Nephron (organoid): Measurements from ENCODE around the gene YEATS2.

Experiments
- H3K27ac Mint-ChIP-seq, 3 experiments: 2 replicates each; pipeline ENCODE4 v1.8.0; 2020; ENCODE audit warnings: mixed read lengths in 3 of 3, mild to moderate bottlenecking in 2 of 3, moderate library complexity in 1 of 3
- H3K27me3 Mint-ChIP-seq: 2 replicates; pipeline ENCODE4 v1.8.0; 2021; ENCODE audit warnings: low read depth, mild to moderate bottlenecking, moderate library complexity, mixed read lengths
- H3K36me3 Mint-ChIP-seq: 2 replicates; pipeline ENCODE4 v1.8.0; 2020; ENCODE audit warnings: low read depth, mixed read lengths
- H3K4me1 Mint-ChIP-seq: 2 replicates; pipeline ENCODE4 v1.8.0; 2020; ENCODE audit warnings: mixed read lengths
- H3K4me3 Mint-ChIP-seq, 3 experiments: 2 replicates each; pipeline ENCODE4 v1.8.0; 2020; ENCODE audit warnings: mild to moderate bottlenecking in 3 of 3, mixed read lengths in 3 of 3, moderate library complexity in 2 of 3
- H3K9me3 Mint-ChIP-seq: 2 replicates; pipeline ENCODE4 v1.8.0; 2020; ENCODE audit warnings: mixed read lengths
- TF ChIP-seq, protein P1 (sequence below), 3 experiments: fragments of 200-600 bp; sonication (generic); IDR thresholded peaks; one replicate each; pipeline ENCODE4 v1.5.0; 2021; ENCODE audit warnings: antibody characterized with exemption in 3 of 3; ENCODE audit not compliant: unreplicated experiment in 3 of 3

Gene YEATS2

DNA sequence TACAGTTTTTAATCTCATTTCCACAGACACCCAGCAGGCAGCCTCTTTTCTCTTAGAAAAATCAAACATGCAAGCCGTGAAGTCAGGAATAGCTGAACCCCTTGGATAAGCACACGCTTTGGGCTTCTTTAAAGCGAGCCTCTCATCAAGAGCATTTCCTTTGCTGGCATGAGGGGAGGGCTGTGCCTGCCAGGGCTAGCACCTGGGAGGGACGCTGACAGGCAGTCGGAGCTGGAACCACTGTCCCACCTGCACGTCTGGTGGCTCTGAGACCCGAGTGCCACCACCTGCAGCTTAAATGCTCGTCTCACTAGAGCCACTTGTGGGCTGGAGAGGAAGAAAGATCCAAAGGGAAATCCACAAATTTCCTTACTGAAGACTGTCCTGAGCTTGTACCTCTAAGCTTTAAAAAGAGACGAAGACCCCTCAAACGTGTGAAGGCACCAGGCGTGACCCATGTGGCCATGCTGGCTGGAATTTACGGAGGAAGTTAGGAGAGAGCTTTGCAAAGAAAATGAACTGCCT, 118.4 kb downstream of the YEATS2 start:
- TF ChIP-seq, protein P1, sequence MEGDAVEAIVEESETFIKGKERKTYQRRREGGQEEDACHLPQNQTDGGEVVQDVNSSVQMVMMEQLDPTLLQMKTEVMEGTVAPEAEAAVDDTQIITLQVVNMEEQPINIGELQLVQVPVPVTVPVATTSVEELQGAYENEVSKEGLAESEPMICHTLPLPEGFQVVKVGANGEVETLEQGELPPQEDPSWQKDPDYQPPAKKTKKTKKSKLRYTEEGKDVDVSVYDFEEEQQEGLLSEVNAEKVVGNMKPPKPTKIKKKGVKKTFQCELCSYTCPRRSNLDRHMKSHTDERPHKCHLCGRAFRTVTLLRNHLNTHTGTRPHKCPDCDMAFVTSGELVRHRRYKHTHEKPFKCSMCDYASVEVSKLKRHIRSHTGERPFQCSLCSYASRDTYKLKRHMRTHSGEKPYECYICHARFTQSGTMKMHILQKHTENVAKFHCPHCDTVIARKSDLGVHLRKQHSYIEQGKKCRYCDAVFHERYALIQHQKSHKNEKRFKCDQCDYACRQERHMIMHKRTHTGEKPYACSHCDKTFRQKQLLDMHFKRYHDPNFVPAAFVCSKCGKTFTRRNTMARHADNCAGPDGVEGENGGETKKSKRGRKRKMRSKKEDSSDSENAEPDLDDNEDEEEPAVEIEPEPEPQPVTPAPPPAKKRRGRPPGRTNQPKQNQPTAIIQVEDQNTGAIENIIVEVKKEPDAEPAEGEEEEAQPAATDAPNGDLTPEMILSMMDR (IDR thresholded peaks at IDR 0.05; ENCODE audit: unreplicated experiment in 3 of 3): no peak
- Mint-ChIP-seq H3K4me1 (no peaks in the 10 kb centered on the region), H3K4me3 (no peak overlapping the region), H3K9me3 (no peaks in the 10 kb centered on the region), H3K36me3 (peaks cover 30% of the 10 kb centered on the region), H3K27ac (no peak overlapping the region), H3K27me3 (no peaks in the 10 kb centered on the region)

DNA sequence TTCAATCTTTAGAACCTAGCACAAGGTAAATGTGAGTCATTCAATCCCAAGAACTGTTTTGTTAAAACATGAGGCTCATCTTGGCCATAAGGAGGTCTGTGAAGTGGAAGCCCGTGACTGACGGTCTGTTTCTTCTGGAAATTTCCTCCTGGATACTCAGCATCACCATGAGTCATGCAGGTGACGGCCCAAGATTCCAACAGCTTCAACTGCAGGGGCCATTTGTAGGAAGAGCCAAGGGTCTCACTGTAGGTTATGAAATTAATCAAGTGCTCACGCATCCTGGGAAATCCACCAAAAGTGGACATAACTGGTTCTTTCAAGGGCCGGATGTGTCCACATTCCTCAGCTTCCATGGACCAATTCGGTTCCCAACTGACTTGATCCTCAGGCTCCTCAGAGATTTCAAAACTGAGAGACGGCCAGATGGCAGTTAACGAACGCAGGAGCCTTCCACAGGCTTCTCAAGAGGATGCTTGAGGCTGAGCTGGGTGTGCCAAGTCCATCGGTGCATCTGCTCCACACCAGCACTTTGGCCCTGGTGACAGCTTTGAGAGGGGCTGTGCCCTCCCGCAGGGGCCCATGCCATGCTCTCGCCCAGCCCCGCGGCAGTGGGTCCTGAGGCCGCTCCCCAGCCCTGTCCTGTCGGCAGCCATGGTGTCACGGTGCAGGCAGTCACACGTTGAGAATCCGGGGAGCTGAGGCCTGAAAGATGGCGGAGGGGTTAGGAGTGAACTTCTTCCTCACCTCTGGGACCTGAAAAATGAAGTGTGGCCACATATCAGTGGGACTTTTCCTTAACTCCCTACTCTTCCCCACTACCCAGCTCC, 119.3 kb downstream of the YEATS2 start:
- no peak overlapping the region for H3K4me3 Mint-ChIP-seq
- H3K9me3 Mint-ChIP-seq: no peaks in the 10 kb centered on the region
- no peak overlapping the region for H3K27ac Mint-ChIP-seq
- no peaks in the 10 kb centered on the region for H3K27me3 Mint-ChIP-seq
- no peaks in the 10 kb centered on the region for H3K4me1 Mint-ChIP-seq
- TF ChIP-seq, protein P1 (IDR thresholded peaks at IDR 0.05; ENCODE audit: unreplicated experiment in 3 of 3): no peak
- peaks cover 22% of the 10 kb centered on the region for H3K36me3 Mint-ChIP-seq

DNA sequence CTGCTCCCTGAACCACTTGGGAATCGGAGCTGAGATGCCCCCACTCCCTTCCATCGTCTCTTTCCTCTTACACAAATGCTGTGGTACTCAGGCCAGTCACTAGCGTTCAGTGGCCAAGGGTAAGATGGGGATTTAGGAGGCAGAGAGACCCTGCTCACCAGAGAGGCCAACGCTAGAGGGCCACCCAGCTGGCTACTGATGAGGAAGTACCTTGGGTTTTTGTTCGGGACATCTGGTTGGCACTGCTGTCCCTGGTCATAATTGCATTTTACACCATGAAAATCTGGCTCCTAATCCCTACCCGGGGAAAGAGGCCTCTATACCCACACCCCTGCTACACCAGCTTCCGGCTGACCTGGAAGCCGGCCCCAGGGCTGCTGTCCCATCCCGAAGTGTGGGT, 120.0 kb downstream of the YEATS2 start:
- H3K27ac Mint-ChIP-seq: no peak overlapping the region
- no peak overlapping the region for H3K4me3 Mint-ChIP-seq
- H3K9me3 Mint-ChIP-seq: no peaks in the 10 kb centered on the region
- TF ChIP-seq, protein P1 (IDR thresholded peaks at IDR 0.05; ENCODE audit: unreplicated experiment in 3 of 3): no peak
- peaks cover 4% of the 10 kb centered on the region for H3K4me1 Mint-ChIP-seq
- H3K36me3 Mint-ChIP-seq: peaks cover 18% of the 10 kb centered on the region
- H3K27me3 Mint-ChIP-seq: peaks cover 3% of the 10 kb centered on the region

DNA sequence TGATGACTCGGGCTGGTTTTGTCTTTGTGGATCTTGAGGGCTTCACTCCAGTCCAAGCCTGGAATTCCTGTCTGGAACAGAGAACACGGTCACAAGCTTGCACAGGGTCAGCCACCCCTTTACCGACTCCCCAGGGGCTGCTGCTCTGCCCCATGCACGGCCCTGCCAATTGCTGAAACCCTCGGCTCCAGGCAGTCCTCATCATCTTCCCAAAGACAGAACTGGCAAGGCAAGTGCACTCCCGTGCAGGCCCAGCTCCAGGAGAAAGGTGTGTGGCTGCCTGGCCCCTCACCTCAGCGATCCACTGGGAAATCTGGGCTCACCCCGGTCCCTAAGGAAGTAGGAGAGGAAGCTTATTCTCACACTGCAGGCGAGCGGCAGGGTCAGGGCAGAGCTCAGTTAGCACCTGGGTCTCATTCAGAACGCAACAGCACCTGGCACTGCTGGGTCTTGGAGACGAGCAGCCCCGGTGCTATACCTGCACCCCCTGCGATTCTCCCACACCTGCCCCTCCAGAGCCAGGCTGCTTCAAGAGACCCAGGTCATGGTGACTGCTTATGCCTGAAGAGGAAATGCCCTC, 120.5 kb downstream of the YEATS2 start:
- TF ChIP-seq, protein P1 (IDR thresholded peaks at IDR 0.05; ENCODE audit: unreplicated experiment in 3 of 3): no peak
- Mint-ChIP-seq H3K36me3 (peaks cover 13% of the 10 kb centered on the region), H3K27ac (no peak overlapping the region), H3K4me3 (no peak overlapping the region), H3K9me3 (no peaks in the 10 kb centered on the region), H3K27me3 (peaks cover 3% of the 10 kb centered on the region), H3K4me1 (peaks cover 4% of the 10 kb centered on the region)

DNA sequence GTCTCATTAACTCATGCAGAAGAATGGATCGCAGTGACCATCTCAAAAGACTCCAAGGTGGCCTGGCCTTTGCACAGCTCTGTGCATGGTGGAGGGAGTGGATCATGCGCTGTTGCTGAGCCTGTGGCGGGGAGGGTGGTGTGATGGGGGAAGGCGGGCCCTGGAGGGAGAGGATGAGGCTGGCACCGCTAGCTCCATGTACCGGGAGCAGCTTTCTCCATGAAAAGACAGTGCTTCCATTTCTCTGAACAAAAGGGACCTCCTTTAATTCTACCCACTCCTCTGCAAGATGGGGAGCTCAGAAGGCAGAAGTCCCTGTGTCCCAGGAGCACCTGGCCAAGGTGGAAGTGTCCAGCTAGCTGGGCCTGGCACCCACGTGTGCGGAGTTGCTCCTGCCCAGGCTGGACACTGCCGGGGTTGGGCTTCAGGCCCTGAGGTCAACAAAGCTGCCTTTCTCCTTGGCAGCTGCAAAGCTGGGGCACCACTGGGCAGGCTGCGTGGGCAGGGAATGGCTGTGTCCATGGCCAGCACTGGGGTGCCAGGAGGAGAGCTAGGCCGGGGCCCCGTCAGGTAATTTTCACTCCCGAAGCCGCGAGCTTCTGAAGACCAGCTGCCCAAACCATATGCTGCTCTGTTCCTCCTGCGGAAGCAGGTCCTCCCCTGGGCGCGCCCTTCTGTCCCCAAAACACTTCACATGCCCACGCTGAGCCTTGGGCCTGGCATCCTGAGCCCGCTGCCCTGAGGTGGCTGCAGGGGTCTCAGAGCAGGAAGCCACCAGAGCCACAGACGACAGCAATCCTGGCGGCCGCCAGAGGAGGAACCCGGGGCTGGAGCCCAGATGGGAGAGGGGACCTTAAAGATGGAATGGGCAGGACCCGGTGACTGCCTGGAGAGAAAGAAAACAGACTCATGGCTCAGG, 121.4 kb downstream of the YEATS2 start:
- Mint-ChIP-seq H3K4me3 (no peak overlapping the region), H3K9me3 (no peaks in the 10 kb centered on the region), H3K36me3 (peaks cover 13% of the 10 kb centered on the region), H3K4me1 (peaks cover 7% of the 10 kb centered on the region), H3K27ac (no peak overlapping the region), H3K27me3 (peaks cover 3% of the 10 kb centered on the region)
- TF ChIP-seq, protein P1 (IDR thresholded peaks at IDR 0.05; ENCODE audit: unreplicated experiment in 3 of 3): no peak
